Breast epithelium (tissue), 3 donors: ENCODE measurements around the gene PTH1R.

Experiments
- POLR2A ChIP-seq: fragments of 450-650 bp; IDR thresholded peaks from one replicate; pipeline ENCODE4 v1.6.1; 2016; ENCODE audit warnings: antibody characterized with exemption, mild to moderate bottlenecking, moderate library complexity
- POLR2AphosphoS5 ChIP-seq, 3 donors: sonication (generic); formaldehyde crosslinking; IDR thresholded peaks; one replicate each; pipeline ENCODE4 v1.6.1; 2017; ENCODE audit warnings: antibody characterized with exemption in 3 of 3

- TF ChIP-seq POLR2AphosphoS5 (IDR thresholded peaks at IDR 0.05): no peak
- TF ChIP-seq POLR2A: no peak
These were observed 15.7 kb upstream of the PTH1R start for GRCh38 chr3:46861605-46862368.
